Heart right ventricle (tissue), 16 donors: ENCODE measurements around the gene ZNF710. TPM values are rescaled to one million over a fixed set of nuclear protein-coding genes. Genes with fewer than 3 reads are reported as not detected.

ENCODE experiments used
- ATAC-seq, 8 donors: fragments of 200-7000 bp; cut with Tn5 transposase; one replicate each; pipeline ENCODE4 v1.9.1; 2020; ENCODE audit warnings: mild to moderate bottlenecking in 8 of 8, moderate library complexity in 8 of 8, moderate number of reproducible peaks in 1 of 8
- DNase-seq, 2 donors: peaks; one replicate each; pipeline ENCODE4 v3.0.0-alpha.2; 2020
- H3K27ac ChIP-seq, 10 donors: fragments of 200-600 bp; sonication (generic) in 2 of 10; one replicate each; pipeline versions ENCODE4 v1.5.0 to v1.8.0; 2020 to 2022; ENCODE audit warnings: mild to moderate bottlenecking in 3 of 10
- H3K27me3 ChIP-seq, 7 donors: fragments of 200-600 bp; one replicate each; pipeline ENCODE4 v1.8.0; 2021 to 2022; ENCODE audit warnings: mild to moderate bottlenecking in 2 of 7
- H3K36me3 ChIP-seq, 9 donors: fragments of 200-600 bp; sonication (generic) in 1 of 9; one replicate each; pipeline versions ENCODE4 v1.5.0 to v1.8.0; 2020 to 2022; ENCODE audit warnings: mild to moderate bottlenecking in 2 of 9
- H3K4me1 ChIP-seq, 9 donors: fragments of 200-600 bp; sonication (generic) in 1 of 9; one replicate each; pipeline versions ENCODE4 v1.5.0 to v1.8.0; 2020 to 2022; ENCODE audit warnings: mild to moderate bottlenecking in 4 of 9
- H3K4me3 ChIP-seq, 10 donors: fragments of 200-600 bp; sonication (generic) in 2 of 10; one replicate each; pipeline versions ENCODE4 v1.5.0 to v1.8.0; 2020 to 2022; ENCODE audit warnings: mild to moderate bottlenecking in 7 of 10, moderate library complexity in 2 of 10
- H3K9me3 ChIP-seq, 11 donors: fragments of 200-600 bp in 10 of 11; sonication (generic) in 2 of 11; one replicate each; pipeline versions ENCODE4 v1.5.0 to v1.8.0; 2013 to 2022; ENCODE audit warnings: mild to moderate bottlenecking in 2 of 11, control low read depth in 1 of 11, moderate library complexity in 1 of 11
- WGBS, 2 donors: extraction: QIAGEN DNeasy Blood & Tissue Kit; methylation state at CpG; one replicate each; pipeline ENCODE4 v1.1.7; 2013; ENCODE audit warnings: inconsistent platforms in 1 of 2; 5-methylcytosine and 5-hydroxymethylcytosine counted together
- intact Hi-C, 10 donors: fragments of 100-400 bp; cut with DNase I; formaldehyde crosslinking; loops; one replicate each; pipeline versions ENCODE4 v1.11.1 to v1.14.2; 2022
- polyA plus RNA-seq, 2 donors: library from polyadenylated mRNA; stranded (reverse); fragments of 200-250 nt; gene quantifications; one replicate each; pipeline ENCODE4 v1.2.3, GENCODE V29; 2013
- total RNA-seq, 10 donors: library from RNA; stranded (reverse); fragmentation: NEBNext Ultra II Directional in 3 of 10; extraction: Animal tissue kit (Norgen Biotek cat#: 25700) in 3 of 10; gene quantifications; one replicate each; pipeline versions ENCODE4 v1.2.1 to v1.2.4, GENCODE V29; 2021 to 2023
- TF ChIP-seq, protein P1 (sequence below), 9 donors: fragments of 200-600 bp; sonication (generic) in 2 of 9; IDR thresholded peaks; one replicate each; pipeline versions ENCODE4 v1.5.0 to v1.8.0; 2021 to 2022; ENCODE audit warnings: antibody characterized with exemption in 9 of 9, mild to moderate bottlenecking in 5 of 9, moderate library complexity in 1 of 9
- donor health status: Arrhythmogenic right ventricular cardiomyopathy.
- donor health status: ischemic (EF 13 %, LVEDD 7.1; RV severe dilation, severe dysfunction).
- donor health status: healthy with polysubstance abuse.
- donor health status: DM: no; HTN: yes; CAD: no.
- donor health status: DM: no; HTN: no; CAD: no.
- donor health status: ischemic (EF 25% LVEDD 6.9; RV normal size, moderate dysfunction).
- donor health status: ischemic (EF 25% LVEDD 5.7; RV mildly dilated, moderate dysfunction).
- donor health status: healthy.
- donor health status: DM: yes; HTN: yes; CAD: no.
- donor health status: Ischemic cardiomyopathy.
- donor health status: ischemic (EF 35%, LVEDD 5.7; RV mildly dilated, moderate dysfunction).
- donor health status: nonischemic (EF 11% LVEDD 7.7; RV severe dilation, severe dysfunction).
- donor health status: DM: yes; HTN: yes; CAD: no.
- donor health status: PGD.
- donor health status: ischemic (EF 29% LVEDD 5.4; RV normal size, mild dysfunction).
- donor health status: nonischemic (EF 23%, LVEDD 6.1; RV moderate dilation, normal function).

Gene ZNF710
- total and polyA plus RNA-seq, 12 donors = 2.8 to 19.8 (median 3.9) TPM

DNA sequence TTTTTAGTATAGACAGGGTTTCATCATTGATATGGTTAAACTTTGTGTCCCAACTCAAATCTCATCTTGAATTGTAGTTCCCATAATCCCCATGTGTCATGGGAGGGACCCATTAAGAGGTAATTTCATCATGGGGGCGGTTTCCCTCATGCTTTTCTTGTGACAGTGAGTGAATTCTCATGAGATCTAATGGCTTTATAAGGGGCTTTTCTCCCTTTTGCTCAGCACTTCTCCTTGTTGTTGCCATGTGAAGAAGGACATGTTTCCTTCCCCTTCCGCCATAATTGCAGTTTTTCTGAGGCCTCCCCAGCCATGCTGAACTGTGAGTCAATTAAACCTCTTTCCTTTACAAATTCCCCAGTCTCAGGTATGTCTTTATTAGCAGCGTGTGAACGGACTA lies 20.2 kb upstream of the ZNF710 start:
- Histone ChIP-seq H3K4me3 (no peak overlapping the region), H3K36me3 (no peaks in the 10 kb centered on the region), H3K9me3 (peaks cover 0 to 21% (median 7%) of the 10 kb centered on the region in 11 donors), H3K27ac (no peak overlapping the region), H3K4me1 (peaks cover 0 to 8% (median 0%) of the 10 kb centered on the region in 9 donors), H3K27me3 (peaks cover 0 to 2% (median 0%) of the 10 kb centered on the region in 7 donors)
- intact Hi-C loops = no loop called here
- 85 to 96% methylated on average over 4 of the region's 4 CpGs for WGBS, 2 donors
- ATAC-seq (no peak), DNase-seq (no peak)
- TF ChIP-seq, protein P1, sequence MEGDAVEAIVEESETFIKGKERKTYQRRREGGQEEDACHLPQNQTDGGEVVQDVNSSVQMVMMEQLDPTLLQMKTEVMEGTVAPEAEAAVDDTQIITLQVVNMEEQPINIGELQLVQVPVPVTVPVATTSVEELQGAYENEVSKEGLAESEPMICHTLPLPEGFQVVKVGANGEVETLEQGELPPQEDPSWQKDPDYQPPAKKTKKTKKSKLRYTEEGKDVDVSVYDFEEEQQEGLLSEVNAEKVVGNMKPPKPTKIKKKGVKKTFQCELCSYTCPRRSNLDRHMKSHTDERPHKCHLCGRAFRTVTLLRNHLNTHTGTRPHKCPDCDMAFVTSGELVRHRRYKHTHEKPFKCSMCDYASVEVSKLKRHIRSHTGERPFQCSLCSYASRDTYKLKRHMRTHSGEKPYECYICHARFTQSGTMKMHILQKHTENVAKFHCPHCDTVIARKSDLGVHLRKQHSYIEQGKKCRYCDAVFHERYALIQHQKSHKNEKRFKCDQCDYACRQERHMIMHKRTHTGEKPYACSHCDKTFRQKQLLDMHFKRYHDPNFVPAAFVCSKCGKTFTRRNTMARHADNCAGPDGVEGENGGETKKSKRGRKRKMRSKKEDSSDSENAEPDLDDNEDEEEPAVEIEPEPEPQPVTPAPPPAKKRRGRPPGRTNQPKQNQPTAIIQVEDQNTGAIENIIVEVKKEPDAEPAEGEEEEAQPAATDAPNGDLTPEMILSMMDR (IDR thresholded peaks at IDR 0.05) = no peak

DNA sequence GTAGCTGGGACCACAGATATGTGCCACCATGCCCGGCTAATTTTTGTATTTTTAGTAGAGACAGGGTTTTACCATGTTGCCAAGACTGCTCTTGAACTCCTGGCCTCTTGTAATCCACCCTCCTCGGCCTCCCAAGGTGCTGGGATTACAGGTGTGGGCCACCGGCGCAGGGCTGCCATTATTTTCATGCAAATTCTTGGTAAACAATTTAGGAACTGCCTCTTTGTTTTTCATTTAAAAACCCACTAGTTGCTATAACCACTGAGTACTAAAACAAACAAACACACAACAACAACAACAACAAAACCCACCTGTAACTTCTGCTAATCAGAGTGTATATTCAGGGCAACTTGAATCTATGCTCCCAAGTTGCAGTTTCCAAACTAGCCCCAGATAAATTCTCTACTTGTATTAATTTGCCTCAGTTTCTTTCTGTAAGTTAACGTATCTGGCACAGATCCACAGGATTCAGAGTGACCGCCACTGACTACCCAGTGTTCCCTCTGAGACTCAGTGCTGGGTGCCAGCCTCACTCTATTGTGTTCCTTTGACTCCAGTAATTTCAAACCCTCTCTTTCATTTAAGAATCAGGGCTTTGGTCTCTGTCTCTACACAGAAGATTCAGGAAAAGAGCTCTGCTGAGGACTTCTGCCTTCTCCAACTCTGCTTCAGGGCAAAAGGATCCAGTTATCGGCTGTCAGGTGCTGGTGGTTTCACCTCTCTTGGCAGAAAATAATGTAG lies 18.6 kb upstream of the ZNF710 start:
- H3K4me1 ChIP-seq = no peaks in the 10 kb centered on the region
- intact Hi-C loops = no loop called here
- H3K4me3 ChIP-seq = no peak overlapping the region

DNA sequence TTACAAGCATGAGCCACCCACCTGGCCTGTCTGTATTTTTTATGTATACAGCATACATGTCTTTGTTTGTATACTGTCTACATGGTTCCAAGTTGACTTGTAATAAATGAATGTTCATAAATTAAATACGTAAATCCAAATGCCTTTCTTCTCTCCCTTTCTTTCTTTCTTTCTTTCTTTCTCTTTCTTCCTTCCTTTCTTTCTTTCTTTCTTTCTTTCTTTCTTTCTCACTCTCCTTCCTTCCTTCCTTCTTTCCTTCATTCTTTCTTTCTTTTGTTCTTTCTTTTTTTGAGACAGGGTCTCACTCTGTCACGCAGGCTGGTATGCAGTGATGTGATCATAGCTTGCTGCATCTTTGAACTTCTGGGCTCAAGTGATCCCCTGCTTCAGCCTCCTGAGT lies 17.1 kb upstream of the ZNF710 start:
- no peak overlapping the region for H3K4me3 ChIP-seq
- no peaks in the 10 kb centered on the region for H3K4me1 ChIP-seq
- TF ChIP-seq, protein P1 (IDR thresholded peaks at IDR 0.05) = no peak
- H3K27ac ChIP-seq = no peak overlapping the region
- intact Hi-C loops = no loop called here
- DNase-seq = no peak
- WGBS, 2 donors = 74 to 92% methylated on average over 2 of the region's 2 CpGs
- H3K9me3 ChIP-seq = peaks cover 0 to 21% (median 7%) of the 10 kb centered on the region in 11 donors
- H3K27me3 ChIP-seq = peaks cover 0 to 2% (median 0%) of the 10 kb centered on the region in 7 donors
- ATAC-seq = no peak
- H3K36me3 ChIP-seq = no peaks in the 10 kb centered on the region

More for the DNA sequence above, 18.6 kb upstream of the ZNF710 start:
- DNase-seq (no peak), ATAC-seq (no peak)
- Histone ChIP-seq H3K36me3 (no peaks in the 10 kb centered on the region), H3K9me3 (peaks cover 0 to 21% (median 7%) of the 10 kb centered on the region in 11 donors), H3K27me3 (peaks cover 0 to 2% (median 0%) of the 10 kb centered on the region in 7 donors), H3K27ac (no peak overlapping the region)
- WGBS, 2 donors = 54 to 55% methylated on average over 7 of the region's 7 CpGs
- TF ChIP-seq, protein P1 (IDR thresholded peaks at IDR 0.05) = no peak

DNA sequence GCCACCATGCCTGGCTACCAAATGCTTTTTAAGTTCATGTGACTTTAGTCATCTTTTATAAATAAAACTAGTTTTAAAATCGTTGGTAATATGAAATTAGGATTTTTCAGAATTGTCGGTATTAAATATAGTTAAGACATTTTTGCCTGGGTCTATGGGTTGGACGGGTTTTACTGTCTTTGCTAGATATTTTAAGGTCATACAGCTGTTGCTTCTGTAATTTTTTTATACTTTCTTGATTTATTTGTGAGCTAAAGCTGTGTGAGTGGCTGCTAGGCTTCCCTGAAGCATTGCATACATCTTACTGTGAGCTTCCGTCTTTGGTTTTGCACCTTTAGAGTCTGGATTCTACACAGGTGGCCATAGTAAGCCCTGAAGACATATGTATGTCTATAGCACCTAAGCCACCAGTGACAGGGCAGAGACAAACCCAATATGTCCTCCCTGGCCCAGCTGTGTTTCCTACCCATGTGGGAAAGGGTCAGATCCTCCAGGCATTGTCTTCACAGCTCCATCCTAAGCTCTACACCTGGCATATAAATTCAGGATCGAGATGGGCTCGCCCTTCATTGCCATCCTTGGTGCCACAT lies 16.6 kb upstream of the ZNF710 start:
- no peak overlapping the region for H3K4me3 ChIP-seq
- peaks cover 0 to 2% (median 0%) of the 10 kb centered on the region in 7 donors for H3K27me3 ChIP-seq
- H3K27ac ChIP-seq = no peak overlapping the region
- TF ChIP-seq, protein P1 (IDR thresholded peaks at IDR 0.05) = no peak
- H3K9me3 ChIP-seq = peaks cover 0 to 21% (median 7%) of the 10 kb centered on the region in 11 donors
- no peaks in the 10 kb centered on the region for H3K4me1 ChIP-seq
- intact Hi-C loops = no loop called here
- DNase-seq (no peak), ATAC-seq (no peak)
- 86 to 89% methylated on average over 6 of the region's 6 CpGs for WGBS, 2 donors
- no peaks in the 10 kb centered on the region for H3K36me3 ChIP-seq
